Measurements from ENCODE around the gene TSEN15.
"Not testable (repeated sequence)": the region's sequence is repeated elsewhere in the genome, so short reads cannot be mapped to it uniquely, and the experiment has no call there.

TSEN15 gene

DNA sequence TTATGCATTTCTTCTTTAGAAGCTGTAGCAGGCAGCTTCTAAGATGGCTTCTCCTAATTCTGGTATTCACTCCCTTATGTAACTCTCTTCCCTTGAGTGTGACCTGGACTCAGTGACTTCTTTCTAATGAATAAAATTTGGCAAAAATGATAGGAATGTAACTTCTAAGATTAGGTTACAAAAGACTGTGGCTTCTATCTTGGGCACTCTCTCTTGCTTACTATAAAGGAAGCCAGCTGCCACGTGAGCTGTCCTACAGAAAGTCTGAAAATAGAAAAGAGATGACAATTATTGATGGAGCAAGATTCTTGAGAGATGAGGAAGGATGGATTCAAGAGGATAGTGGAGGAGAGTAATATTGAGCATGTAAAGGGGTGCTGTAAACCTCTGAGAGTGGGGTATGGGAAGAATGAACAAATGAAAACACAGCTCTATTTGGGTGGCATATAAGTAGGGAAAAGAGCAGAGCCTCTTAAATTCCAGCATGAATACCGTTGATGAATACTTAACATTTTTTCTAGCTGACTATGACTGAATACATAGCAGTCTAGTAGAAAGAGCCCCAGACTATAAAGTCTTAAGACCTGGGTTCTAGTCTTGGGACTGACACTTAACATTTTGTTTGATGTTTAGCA is 5.5 kb downstream of the TSEN15 start:
- DNase-seq = no peak

DNA sequence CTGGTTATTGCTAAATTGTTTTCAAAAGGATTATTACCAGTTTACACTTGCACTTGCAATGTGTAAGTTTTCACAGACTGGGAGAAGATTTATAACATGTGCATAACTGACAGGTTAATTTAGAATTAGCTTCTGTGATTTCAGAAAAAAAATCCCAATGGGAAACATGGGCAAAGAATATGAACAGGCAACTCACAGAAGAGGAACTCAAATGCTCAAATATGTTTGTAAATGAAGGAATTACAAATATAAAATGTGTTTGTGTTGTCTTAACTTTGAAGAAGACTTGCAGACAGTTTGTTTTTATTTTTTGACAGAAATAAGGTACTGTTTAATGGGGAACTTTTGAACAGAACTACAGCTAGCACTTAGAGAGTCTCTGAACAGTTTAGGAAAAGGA is 8.4 kb downstream of the TSEN15 start:
- no peak for DNase-seq

DNA sequence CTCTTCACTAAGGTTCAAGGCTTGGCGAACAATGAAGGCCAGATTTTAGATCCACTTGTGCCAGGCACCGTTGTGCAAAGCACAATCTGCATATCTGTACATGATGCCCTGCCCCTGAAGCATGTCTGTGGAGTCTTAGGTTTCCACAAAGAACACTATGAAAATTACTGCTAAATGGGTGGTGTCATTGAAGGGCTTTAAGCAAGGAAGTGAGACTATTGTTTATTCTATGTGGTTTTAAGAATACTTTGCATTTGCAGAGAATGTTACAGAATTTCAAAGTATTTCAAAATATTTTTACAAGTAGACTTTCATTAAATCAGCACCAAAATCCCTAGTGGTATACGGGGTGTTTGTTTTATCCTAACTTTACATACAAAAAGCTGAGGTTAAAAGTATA is 8.8 kb downstream of the TSEN15 start:
- DNase-seq = no peak

DNA sequence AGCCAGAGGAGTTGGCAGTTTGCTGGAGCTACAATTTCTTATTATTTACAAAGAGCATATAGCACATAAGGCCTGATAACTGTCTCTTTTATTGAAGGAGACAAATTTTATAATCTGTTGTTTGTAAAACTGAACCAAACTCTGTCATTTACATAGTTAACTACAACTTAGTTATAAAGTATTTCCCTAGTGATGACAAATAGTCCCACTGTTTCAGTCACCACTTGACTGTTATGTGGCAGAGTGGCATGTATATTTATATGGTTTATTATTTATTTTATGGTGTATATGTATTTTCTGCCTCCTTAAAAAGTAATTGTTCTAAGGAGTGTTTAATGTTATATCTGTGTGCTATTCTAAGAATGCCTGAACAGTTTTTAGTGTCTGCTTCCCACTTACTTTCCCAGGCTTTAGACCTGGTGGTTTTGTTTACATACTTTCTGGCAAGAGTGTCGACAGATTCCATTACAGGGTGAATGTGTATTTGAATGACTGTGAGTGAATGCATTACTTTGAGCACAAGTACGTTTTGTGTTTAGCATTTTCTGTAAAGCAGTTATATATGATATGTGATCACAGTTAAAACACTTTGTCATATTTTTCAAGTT is 10.0 kb downstream of the TSEN15 start:
- DNase-seq = no peak

DNA sequence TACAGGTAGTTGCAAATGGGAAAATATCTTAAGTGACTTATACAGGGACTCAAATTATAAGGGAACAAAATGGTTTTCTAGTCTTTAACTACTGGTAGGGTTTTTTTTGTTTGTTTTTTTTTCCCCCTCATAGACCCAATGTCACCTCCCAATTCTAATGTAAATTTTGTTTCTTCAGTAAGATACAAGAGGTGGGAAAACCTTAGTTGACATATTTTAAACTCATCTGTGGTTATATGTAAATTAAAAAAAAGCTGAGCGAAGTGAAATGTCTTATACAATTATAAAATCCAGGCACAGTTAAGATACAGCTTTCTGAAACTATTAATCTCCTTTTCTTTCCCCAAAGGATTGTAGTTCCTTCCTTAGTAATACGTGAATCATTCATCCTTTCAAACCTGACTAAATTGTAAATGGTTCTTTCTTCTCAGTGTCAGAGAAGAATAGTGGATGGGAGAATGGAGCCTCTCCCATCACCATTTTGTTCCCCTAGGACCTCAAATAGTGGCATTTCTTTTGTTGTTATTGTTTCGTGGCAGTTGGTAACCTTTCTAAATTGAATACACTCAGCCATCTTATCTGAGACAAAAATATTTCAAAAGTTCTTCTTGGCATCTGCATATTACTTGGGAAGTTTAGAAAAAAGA is 11.2 kb downstream of the TSEN15 start:
- DNase-seq = no peak

DNA sequence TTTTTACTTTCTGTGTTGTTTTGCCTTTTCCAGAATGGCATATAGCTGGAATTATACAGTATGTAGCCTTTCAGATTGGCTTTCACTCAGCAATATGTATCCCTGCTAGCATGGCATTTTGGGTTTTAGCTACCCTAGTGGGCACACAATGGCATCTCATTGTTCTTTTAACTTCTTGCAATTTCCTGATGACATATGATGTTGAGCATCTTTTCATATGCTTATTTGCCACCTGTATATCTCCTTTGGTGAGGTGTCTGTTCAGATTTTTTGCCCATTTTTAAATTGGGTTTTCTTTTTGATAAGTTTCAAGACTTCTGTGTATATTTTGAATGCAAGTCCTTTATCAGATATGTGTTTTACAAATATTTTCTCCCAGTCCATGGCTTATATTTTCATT is 14.0 kb downstream of the TSEN15 start:
- no peak for DNase-seq

DNA sequence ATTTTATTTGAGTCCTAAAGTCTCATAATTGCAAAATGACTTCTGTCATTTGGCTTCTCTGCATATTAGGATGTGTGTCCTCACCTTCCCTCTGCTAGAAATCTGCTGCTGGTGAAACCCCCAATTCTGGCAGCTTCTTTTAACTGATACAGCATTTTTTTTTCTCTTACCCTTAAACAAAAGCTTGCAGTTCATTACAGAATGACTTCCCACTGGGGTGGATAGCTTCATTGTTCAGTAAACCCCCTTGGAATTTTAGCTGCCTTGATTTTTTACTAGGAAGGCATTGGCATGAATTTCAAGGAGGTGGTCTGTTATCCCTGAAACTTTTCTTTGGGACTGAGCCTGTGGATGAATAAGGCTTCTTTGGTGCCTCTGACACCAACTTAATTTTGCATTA is 16.8 kb downstream of the TSEN15 start:
- no peak for DNase-seq

DNA sequence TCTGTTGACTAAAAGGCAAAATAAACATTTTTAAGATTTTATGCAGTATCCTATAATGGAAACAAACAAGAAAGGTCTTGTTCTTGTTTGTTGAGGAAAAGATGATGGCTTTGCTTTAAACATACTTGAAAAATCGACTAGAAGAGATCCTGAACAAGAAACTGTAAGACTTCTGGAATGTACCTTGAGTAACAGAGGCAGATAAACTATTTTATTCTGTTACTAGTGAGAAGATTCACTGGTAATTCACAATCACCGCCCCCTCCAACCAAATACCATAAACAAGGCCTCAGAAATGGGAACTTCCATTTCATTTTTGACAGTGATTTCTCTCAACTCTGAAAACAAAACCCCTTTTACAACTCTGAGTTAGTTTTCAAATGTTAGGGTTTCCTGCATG is 18.1 kb downstream of the TSEN15 start:
- DNase-seq = no peak

DNA sequence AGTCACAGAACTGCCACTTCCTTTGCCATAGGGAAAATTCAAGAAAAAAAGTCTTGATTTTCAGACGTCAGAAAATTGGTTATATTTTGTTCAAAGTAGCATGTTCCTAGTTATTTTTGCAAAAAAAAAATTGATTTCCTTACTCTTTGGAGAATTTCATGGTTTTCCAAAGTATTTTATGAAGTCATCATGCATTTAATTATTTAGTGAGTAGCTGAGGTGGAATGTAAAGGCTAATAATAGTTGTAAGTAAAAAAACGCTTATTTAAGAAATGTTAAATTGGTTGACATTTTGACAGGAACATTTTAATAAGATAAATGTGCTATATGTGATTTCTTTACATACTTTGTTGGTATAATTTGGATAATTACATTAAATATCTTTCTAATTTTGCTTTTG is 20.8 kb downstream of the TSEN15 start:
- DNase-seq = no peak

DNA sequence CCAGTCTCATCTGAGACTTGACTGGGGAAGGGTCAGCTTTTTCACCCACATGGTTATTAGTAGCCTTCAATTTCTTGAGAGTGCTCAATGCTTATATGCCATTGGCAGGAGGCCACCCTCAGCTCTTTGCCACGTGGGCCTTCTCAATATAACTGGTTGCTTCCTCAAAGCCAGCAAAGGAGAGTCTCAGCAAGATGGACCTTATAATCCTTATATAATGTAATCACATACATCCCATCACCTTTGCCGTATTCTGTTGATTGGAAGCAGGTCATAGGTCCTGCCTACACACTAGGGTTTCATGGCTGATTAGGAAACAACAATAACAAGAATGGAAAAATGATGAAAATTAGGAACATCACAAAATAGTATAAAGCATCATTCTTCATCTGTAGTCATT is 22.9 kb downstream of the TSEN15 start:
- DNase-seq = no peak

DNA sequence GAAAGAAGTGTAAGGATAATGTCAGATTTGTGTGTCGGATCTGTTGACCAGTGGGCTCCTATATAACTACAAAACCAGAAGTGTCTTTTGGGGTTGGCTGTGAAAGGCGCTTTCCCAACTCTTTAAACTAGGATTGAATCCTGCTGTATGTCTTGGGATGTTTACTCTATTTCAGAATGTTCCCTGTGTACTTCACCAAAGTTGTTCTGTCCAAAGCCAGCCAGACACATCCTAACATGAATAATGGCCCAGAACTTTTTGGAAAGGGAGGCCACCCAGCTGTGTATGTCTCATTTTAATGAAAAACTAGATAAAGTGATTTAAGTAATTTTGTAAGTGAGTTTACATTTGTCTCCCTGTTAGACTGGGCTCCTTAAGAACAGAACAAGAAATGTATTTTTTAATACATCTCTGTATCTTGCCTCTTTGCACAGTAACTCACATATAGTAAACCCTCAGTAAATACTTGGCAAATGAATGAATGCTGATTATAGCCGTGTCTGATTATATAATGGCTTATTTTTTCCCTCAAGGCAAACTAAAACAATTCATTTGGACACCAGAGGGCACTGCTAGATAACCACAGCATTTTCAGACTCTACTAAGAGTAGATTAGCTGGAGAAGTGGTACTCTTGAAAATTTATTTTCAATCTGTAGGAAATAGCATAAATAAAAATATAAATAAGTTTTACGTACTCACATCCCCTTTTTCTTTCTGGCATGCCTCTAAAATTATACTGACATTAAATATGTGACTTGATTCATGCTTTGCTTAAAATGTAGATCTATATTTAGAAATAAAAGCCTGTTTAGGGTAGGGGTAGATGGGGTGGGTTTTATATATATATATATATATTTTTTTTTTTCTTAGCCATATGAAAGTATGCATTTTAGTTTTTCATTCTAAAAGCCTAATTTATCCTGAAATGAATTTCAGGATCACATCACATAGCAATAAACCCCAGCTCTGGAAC is 23.8 kb downstream of the TSEN15 start:
- no peak for DNase-seq

DNA sequence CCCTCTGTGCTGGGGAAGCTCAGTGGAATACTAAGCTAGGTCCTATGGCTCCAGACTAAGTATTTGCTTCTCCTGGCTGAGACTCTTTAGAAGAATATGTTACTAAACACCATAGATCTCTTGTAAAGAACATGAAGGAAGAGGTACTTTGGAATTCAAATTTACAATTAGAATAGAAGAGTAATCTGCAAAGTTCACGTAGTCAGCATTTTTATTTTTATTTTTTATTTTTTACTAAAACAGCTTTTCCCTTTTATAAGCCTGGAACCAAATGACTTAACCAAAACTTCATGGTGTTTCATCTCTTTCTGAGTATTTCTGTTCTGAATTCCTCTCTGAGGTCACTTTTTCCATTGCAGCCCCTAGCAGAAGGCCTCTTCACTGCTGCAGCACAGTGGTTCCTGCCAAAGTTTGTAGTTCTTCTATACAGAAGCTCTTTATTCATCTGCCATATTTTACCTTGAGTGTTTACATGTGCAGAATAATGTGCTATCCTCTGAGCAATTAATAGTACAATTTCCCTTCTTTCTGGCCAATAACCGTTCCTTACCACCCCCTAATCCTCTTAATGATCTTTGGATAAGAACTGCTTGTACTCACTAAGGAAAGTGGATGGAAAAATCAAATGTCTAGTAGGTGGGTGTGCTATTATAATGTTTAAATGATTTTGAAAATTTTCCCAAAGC is 27.2 kb downstream of the TSEN15 start:
- no peak for DNase-seq

DNA sequence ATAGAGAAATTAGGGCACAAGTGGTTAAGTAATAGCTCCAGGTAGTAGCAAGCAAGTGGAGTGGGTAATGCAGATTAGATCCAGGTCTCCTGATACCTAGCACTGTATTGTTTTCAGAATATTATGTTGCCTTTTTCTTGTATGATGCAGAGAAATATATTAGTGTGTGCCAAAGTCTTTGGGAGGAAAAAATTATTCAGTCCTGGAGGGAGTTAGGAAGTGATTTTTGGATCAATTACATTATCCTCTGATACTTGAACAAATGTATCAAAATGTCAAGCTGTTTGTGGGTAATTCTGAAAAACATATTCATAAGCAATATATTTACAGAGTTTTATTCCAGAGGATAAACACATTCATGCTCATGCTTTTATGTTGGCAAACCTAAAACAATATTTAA is 28.8 kb downstream of the TSEN15 start:
- DNase-seq = no peak

DNA sequence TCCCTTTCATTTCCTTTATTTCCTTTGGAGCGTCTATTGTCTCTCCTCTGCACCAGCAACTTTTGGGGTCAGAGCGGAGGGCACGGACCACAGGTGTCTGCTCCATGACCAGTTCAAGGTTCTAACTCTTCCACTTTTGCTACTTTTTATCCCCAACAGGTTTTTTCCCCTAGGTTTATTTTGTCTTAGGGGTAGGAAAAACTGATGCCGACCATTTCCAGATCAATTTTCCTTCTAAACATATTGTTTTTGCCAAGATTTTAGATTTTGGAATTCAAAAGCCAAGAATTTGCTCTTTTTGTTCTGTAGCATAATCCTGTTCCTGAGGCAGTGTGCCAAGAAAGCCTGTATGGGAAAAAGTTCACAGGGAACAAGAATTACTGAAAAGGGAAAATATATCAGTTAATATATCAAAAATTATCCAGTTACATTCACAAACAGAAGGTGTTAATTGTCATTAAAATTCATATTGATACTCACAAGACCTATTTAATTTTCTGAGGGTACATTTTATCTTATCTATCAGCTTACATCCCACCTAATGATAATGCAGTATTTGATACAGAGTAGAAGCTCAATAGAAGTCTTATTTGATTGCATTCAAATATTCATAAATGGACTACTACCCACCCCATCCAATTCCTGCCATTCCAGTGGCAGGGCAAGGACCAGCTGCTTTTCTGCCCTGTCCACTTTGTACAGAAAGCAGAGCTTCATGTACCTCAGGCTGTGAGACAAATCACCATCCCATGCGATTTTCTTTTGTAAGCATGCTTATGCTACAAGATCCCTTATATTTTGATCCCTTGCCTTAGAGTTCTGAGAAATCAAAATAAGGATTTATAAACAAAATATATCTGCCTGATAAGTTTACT is 31.2 kb downstream of the TSEN15 start:
- DNase-seq = no peak

DNA sequence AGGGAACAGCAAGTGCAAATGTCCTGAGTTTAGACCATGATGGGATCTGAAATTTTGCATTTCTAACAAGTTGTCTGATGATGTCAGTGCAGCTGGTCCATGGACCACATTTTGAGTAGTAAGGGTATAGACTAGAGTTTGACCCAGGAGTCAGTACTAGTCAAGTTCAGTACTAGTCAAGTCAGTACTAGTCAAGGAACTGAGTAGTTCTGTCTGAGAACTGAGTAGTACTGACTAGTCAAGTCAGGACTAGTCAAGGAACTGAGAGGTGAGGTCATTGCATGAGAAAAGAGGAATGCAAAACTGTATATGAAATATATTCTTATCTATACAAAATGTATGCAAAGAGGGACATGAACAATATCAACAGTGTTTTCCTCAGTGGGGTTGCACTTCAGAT is 34.1 kb downstream of the TSEN15 start:
- DNase-seq = no peak

DNA sequence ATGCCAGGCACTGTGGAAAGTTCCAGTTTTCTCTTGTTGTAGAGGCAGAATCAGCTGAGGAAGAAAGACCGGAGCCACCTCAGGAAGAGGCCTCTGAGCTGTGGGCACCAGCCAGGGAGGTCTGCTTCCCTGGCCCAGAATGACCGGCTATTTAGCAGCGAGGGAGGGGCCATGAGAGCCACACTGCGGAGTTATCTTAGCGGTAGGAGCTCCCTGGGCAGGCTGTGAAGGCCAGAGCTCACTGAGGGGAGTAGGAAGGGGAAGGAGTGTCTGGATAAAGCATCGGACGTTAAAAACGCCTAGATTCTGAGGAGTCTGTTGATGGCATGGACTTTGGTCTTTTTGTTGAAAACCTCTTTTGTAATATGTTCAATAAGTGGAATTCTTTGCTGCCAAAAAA is 36.5 kb downstream of the TSEN15 start:
- no peak for DNase-seq

DNA sequence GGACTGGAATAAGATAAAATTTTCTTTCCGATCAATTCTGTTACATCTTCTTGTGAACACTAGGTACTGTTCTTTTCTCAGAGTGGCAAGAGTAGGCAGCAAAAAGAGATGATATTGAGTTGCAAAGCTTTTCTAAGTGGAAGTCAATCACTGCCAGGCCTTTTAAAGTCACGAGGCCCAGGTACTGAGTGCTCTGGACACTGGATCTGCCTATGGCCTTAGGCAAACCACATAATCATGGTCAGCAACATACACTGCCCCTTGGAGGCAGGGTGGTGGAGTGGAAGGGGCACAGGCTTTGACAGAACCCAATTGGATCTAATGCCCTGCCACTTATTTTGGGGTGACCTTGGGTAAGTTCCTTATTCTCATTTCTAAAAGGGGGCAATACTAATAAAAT is 41.5 kb downstream of the TSEN15 start:
- DNase-seq = no peak

DNA sequence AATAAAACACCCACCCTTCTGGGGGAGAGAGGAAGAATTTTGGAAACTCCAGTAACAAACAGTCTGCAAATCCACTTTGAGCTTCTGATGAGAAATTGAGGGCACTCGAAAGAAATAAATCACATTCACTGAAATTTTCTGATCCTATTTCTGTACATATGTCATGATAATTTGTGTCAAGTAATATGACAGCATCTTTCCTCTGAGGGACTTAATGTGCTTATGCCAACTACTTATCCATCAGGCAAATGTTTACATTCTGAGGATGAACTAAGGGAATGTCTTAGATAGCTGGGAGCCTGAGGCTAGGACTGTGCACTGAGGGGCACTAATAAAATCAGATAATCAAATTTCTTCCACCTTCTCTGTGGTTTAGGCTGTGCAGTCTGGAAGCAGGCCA is 44.5 kb downstream of the TSEN15 start:
- no peak for DNase-seq

DNA sequence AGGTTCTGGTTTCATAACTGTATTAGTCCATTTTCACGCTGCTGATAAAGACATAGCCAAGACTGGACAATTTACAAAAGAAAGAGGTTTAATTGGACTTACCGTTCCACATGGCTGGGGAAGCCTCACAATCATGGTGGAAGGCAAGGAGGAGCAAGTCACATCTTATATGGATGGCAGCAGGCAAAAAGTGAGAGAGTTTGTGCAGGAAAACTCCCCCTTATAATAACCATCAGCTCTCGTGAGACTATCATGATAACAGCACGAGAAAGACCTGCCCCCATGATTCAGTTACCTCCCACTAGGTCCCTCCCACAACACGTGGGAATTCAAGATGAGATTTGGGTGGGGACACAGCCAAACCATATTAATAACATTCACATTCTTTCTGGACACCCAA is 45.0 kb downstream of the TSEN15 start:
- DNase-seq = not testable (repeated sequence)

DNA sequence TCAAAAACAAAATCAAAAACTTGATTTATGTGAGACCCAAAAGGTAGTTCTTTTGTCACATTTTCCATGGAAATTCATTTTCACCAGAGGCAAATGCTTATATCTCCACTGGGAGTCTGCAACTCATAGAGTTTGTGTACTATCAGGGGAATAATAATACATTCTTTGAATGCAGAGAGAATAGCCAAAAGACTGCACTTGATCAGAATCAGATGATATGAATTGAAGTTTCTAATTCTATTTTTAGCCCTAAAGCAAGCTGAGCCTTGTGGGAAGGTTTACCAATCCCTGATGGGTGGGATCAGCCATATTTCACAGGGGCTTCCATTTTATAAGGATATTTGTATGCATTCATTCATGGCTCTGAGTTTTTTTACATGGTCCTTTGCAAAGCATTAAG is 49.6 kb downstream of the TSEN15 start:
- DNase-seq = no peak

DNA sequence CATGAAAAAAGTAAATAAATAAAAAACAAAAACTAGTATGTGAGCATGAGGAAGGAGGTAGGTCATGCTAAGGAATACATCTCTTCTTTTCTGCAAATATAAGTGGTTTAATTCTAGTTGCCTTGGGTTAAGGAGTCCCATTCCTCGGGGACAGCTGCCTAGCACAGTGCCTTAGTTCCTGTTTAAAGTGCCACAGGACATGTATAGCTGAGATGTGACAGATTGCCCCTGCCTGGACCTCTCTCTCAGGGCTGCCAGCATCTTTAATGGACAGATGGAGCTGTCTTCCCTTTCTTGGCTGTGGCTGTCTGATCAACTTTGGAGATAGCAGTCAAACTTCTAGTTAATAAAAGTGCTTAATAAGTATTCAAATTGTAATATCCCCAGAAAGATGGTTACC is 50.0 kb downstream of the TSEN15 start:
- no peak for DNase-seq
